HepG2 (cell line): ENCODE results near the gene CLDN9. TPM values are rescaled to one million over a fixed set of nuclear protein-coding genes. Genes with fewer than 3 reads are reported as not detected.

ENCODE experiments used
- GABPB1 ChIP-seq: IDR thresholded peaks from 2 replicates; pipeline ENCODE4 v1.6.1; 2016; ENCODE audit warnings: mild to moderate bottlenecking, missing genetic modification reagents, moderate library complexity, missing compliant biosample characterization
- GATAD2A ChIP-seq: IDR thresholded peaks from 2 replicates; pipeline ENCODE4 v1.6.1; 2016
- HMGXB3 ChIP-seq: sonication (generic); formaldehyde crosslinking; IDR thresholded peaks from 2 replicates; pipeline ENCODE4 v1.4.0; 2020; ENCODE audit warnings: missing genetic modification reagents, borderline replicate concordance
- NR2F6 ChIP-seq, 2 experiments: IDR thresholded peaks; 2 replicates each; pipeline ENCODE4 v1.6.1; 2016; ENCODE audit warnings: antibody characterized with exemption in 1 of 2, mild to moderate bottlenecking in 1 of 2
- SP4 ChIP-seq: sonication (generic); formaldehyde crosslinking; IDR thresholded peaks from 2 replicates; pipeline ENCODE4 v1.8.1; 2023; ENCODE audit warnings: mild to moderate bottlenecking, missing genetic modification reagents
- THRA ChIP-seq: sonication (generic); formaldehyde crosslinking; IDR thresholded peaks from 2 replicates; pipeline ENCODE4 v1.4.0; 2020; ENCODE audit warnings: missing genetic modification reagents, borderline replicate concordance
- TP53 ChIP-seq: sonication (generic); formaldehyde crosslinking; conservative IDR thresholded peaks from 2 replicates; pipeline ENCODE4 v1.4.0; 2020; ENCODE audit warnings: missing genetic modification reagents
- ZBTB26 ChIP-seq: IDR thresholded peaks from 2 replicates; pipeline ENCODE4 v1.6.1; 2016; ENCODE audit warnings: missing compliant biosample characterization, missing genetic modification reagents, borderline replicate concordance
- ZBTB38 ChIP-seq: sonication (generic); formaldehyde crosslinking; IDR thresholded peaks from 2 replicates; pipeline ENCODE4 v1.5.1; 2020; ENCODE audit warnings: mild to moderate bottlenecking, missing genetic modification reagents
- ZNF180 ChIP-seq: sonication (generic); formaldehyde crosslinking; IDR thresholded peaks from 2 replicates; pipeline ENCODE4 v1.4.0; 2020; ENCODE audit warnings: low read depth, missing genetic modification reagents, borderline replicate concordance
- polyA plus RNA-seq, 8 experiments: library from polyadenylated mRNA; depleted of rRNA in 3 of 8; stranded (reverse) in 7 of 8; unstranded in 1 of 8; fragments of >200 nt; fragmentation: Illumina TruSeq in 4 of 8; extraction: Trizol in 4 of 8; gene quantifications; 2 replicates each; pipeline versions ENCODE4 v1.2.1 to v1.2.3, GENCODE V29; 2011 to 2016; ENCODE audit warnings: low read depth in 4 of 8, missing spikeins in 1 of 8, mixed read lengths in 1 of 8; ENCODE audit not compliant: insufficient read depth in 1 of 8
- total RNA-seq, 5 experiments: library from RNA; depleted of rRNA; stranded (reverse); fragments of >200 nt; fragmentation: Illumina TruSeq; extraction: Trizol; gene quantifications; 2 replicates each; pipeline ENCODE4 v1.2.3, GENCODE V29; 2016; ENCODE audit warnings: low read depth in 1 of 5

CLDN9 gene
- total and polyA plus RNA-seq, 2 of the 13 experiments (the other 11 are each of a cell fraction or from before 2014, with no cell fraction given): 0.15 to 0.26 TPM

- TF ChIP-seq HMGXB3 (CRISPR knock-in tag): no peak
- peak; percentile 84 for TF ChIP-seq SP4 (CRISPR knock-in tag)
- peak; percentile 17; the same call in 1 of the 2 replicates for TF ChIP-seq NR2F6 (IDR thresholded peaks at IDR 0.05)
- TF ChIP-seq NR2F6 (CRISPR knock-in tag; IDR thresholded peaks at IDR 0.05): peak; percentile 38; the same call in 1 of the 2 replicates
- no peak for TF ChIP-seq ZBTB26 (CRISPR knock-in tag)
- peak; percentile 81 for TF ChIP-seq GABPB1 (CRISPR knock-in tag)
- TF ChIP-seq GATAD2A (CRISPR knock-in tag): peak; percentile 60
- no peak for TF ChIP-seq TP53 (CRISPR knock-in tag)
- peak; percentile 75; the same call in 1 of the 2 replicates for TF ChIP-seq ZBTB38 (CRISPR knock-in tag)
- TF ChIP-seq ZNF180 (CRISPR knock-in tag): no peak
- 0 out of 2 replicates have a peak, but pooled peaks have one; percentile 45 for TF ChIP-seq THRA (CRISPR knock-in tag)
- TF ChIP-seq, all 625 proteins: peak for 168
Observed at GRCh38 chr16:3003582-3004270, 9.0 kb upstream of the CLDN9 start (continued).
